ENCODE results near the gene GIPR. TPM values are rescaled to one million over a fixed set of nuclear protein-coding genes. Genes with fewer than 3 reads are reported as not detected.

GIPR gene
- total RNA-seq, 4 donors from 2014 or later: 0.98 TPM; not detected in 3

DNA sequence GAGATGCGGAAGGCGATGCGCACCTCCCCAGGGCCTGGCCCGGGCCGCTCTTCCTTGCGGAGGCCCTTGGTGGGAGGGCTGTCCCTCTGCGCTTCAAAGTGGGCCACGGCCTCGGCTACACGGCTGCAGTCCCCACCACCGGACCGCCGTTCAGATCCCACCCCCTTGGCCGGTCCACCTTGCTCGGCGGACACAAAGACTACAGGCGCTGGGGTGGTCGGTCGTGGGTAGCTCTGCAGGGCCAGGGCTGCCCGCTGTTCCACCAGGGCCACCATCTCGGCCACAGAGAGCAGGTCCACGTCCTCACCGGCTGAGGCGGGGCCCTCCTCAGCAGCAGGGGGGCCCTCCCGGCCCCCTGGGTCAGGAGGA, 44.7 kb downstream of the GIPR start:
- Histone ChIP-seq H3K36me3 (no peaks in the 10 kb centered on the region), H3K4me3 (no peak overlapping the region), H3K27me3 (no peaks in the 10 kb centered on the region), H3K27ac (no peak overlapping the region), H3K4me1 (no peaks in the 10 kb centered on the region), H3K9me3 (no peaks in the 10 kb centered on the region)
- DNase-seq: no peak
- TF ChIP-seq POLR2A (IDR thresholded peaks at IDR 0.05): no peak
- no peak for TF ChIP-seq CTCF (IDR thresholded peaks at IDR 0.05)
- intact Hi-C loops (cut with DNase I; ENCODE audit: low total_unique reads): no loop called here

DNA sequence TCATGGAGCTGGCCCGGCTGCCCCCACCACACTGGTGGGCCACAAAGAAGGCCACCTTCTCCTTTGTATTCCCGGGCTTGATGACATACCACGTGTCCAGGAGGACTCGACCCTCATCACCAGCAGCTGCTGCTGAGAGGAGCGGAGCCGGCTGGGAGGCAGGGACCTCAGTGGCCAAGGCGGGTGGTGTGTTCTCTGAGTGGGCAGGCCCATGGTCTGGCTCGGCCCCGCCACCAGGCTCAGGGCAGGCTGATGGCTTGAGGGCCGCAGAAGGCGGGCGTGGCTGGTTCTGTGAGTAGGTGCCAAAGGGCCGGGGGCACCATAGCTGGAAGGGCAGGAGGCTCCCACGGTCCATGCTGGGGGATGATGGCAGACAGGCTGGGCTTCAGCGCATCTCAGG, 45.1 kb downstream of the GIPR start:
- no peak for DNase-seq
- Histone ChIP-seq H3K9me3 (no peaks in the 10 kb centered on the region), H3K4me1 (peaks cover 0 to under 1% of the 10 kb centered on the region in 2 donors), H3K36me3 (no peaks in the 10 kb centered on the region), H3K4me3 (no peak overlapping the region), H3K27ac (no peak overlapping the region), H3K27me3 (no peaks in the 10 kb centered on the region)
- intact Hi-C loops (cut with DNase I; ENCODE audit: low total_unique reads): no loop called here
- TF ChIP-seq POLR2A (IDR thresholded peaks at IDR 0.05) (no peak), CTCF (IDR thresholded peaks at IDR 0.05) (no peak)

DNA sequence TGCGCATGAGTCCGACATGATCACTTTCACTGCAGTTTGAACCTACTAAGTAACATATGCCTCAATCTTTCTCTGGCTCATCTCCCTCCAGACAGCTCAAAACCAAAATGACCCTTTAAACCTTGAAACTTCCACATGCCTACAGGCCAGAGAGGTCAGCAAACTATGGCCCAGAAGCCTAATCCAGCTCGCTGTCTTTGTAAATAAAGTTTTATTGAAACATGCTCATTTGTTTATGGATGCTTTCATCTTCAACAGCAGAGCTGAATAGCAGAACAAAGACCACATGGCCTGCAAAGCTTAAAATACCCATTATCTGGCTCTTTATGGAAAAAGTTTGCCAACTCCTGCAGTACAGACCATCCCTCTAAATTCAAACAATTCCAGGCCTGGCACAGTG, 47.1 kb downstream of the GIPR start:
- H3K27me3 ChIP-seq: no peaks in the 10 kb centered on the region
- intact Hi-C loops (cut with DNase I; ENCODE audit: low total_unique reads): no loop called here
- H3K27ac ChIP-seq: no peak overlapping the region

GRCh38 chr19:45716359-45717130, 48.5 kb downstream of the GIPR start:
- H3K4me3 ChIP-seq: peak overlapping the region; percentile 79 to 93
- H3K4me1 ChIP-seq: peaks cover 0 to 4% of the 10 kb centered on the region in 2 donors
- no peaks in the 10 kb centered on the region for H3K9me3 ChIP-seq
- no peaks in the 10 kb centered on the region for H3K27me3 ChIP-seq
- no peaks in the 10 kb centered on the region for H3K36me3 ChIP-seq
- intact Hi-C loops (cut with DNase I; ENCODE audit: low total_unique reads): no loop called here
- peak overlapping the region; percentile 93 to 98 for H3K27ac ChIP-seq
- TF ChIP-seq CTCF (IDR thresholded peaks at IDR 0.05) (no peak), POLR2A (IDR thresholded peaks at IDR 0.05) (no peak)
- DNase-seq: peak in 1 of 2 donors; percentile 22

More for the DNA sequence above, 47.1 kb downstream of the GIPR start:
- Histone ChIP-seq H3K4me1 (peaks cover 0 to 4% of the 10 kb centered on the region in 2 donors), H3K9me3 (no peaks in the 10 kb centered on the region), H3K36me3 (no peaks in the 10 kb centered on the region), H3K4me3 (no peak overlapping the region)
- TF ChIP-seq POLR2A (IDR thresholded peaks at IDR 0.05): no peak
- no peak for TF ChIP-seq CTCF (IDR thresholded peaks at IDR 0.05)
- DNase-seq: no peak

GRCh38 chr19:45717131-45717982, 49.3 kb downstream of the GIPR start:
- TF ChIP-seq CTCF (IDR thresholded peaks at IDR 0.05) (peak in 3 of 4 experiments; percentile 10 to 42 (median 40)), POLR2A (IDR thresholded peaks at IDR 0.05) (peak; percentile 65 to 77)
- H3K27ac ChIP-seq: peak overlapping the region; percentile 93 to 98
- no peaks in the 10 kb centered on the region for H3K27me3 ChIP-seq
- intact Hi-C loops (cut with DNase I; ENCODE audit: low total_unique reads): no loop called here
- peak overlapping the region; percentile 79 to 93 for H3K4me3 ChIP-seq
- H3K36me3 ChIP-seq: no peaks in the 10 kb centered on the region
- H3K4me1 ChIP-seq: peaks cover 0 to 4% of the 10 kb centered on the region in 2 donors
- H3K9me3 ChIP-seq: no peaks in the 10 kb centered on the region
- DNase-seq: peak; percentile 99
